HG02884 (cell line): ENCODE data around the gene SFXN5.
A peak's percentile ranks its signal among the peaks of the same experiment; 100 is the strongest.
"Not testable (repeated sequence)": the region's sequence is repeated elsewhere in the genome, so short reads cannot be mapped to it uniquely, and the experiment has no call there.

Source experiments
- ATAC-seq: cut with Tn5 transposase; IDR thresholded peaks from one replicate; pipeline ENCODE4 v1.9.1; 2021; ENCODE audit warnings: mild to moderate bottlenecking, moderate library complexity; ENCODE audit not compliant: unreplicated experiment

Gene SFXN5

GRCh38 chr2:73101626-73102256 lies 30.2 kb upstream of the SFXN5 start:
- no peak for ATAC-seq

GRCh38 chr2:73100956-73101355 lies 29.4 kb upstream of the SFXN5 start:
- no peak for ATAC-seq

GRCh38 chr2:73099486-73099885 lies 28.0 kb upstream of the SFXN5 start:
- no peak for ATAC-seq

- ATAC-seq: no peak
Observed at GRCh38 chr2:73095910-73096309, 24.4 kb upstream of the SFXN5 start.

GRCh38 chr2:73093601-73094218 lies 22.2 kb upstream of the SFXN5 start:
- ATAC-seq: not testable (repeated sequence)

- no peak for ATAC-seq
Observed at GRCh38 chr2:73092146-73092783, 20.8 kb upstream of the SFXN5 start.

GRCh38 chr2:73091696-73092095 lies 20.2 kb upstream of the SFXN5 start:
- no peak for ATAC-seq

- ATAC-seq: no peak
Observed at GRCh38 chr2:73091164-73091563, 19.7 kb upstream of the SFXN5 start.

GRCh38 chr2:73089270-73090030 lies 17.9 kb upstream of the SFXN5 start:
- ATAC-seq: no peak

GRCh38 chr2:73088703-73089102 lies 17.2 kb upstream of the SFXN5 start:
- ATAC-seq: no peak

GRCh38 chr2:73088211-73088610 lies 16.7 kb upstream of the SFXN5 start:
- no peak for ATAC-seq

- no peak for ATAC-seq
Observed at GRCh38 chr2:73087311-73087710, 15.8 kb upstream of the SFXN5 start.

GRCh38 chr2:73085691-73086090 lies 14.2 kb upstream of the SFXN5 start:
- peak; percentile 88 for ATAC-seq

GRCh38 chr2:73084971-73085370 lies 13.5 kb upstream of the SFXN5 start:
- no peak for ATAC-seq

GRCh38 chr2:73083886-73084800 lies 12.6 kb upstream of the SFXN5 start:
- no peak for ATAC-seq

- ATAC-seq: no peak
Observed at GRCh38 chr2:73082523-73083410, 11.3 kb upstream of the SFXN5 start.

- ATAC-seq: no peak
Observed at GRCh38 chr2:73081181-73081671, 9.7 kb upstream of the SFXN5 start.

GRCh38 chr2:73080321-73081131 lies 9.0 kb upstream of the SFXN5 start:
- no peak for ATAC-seq

GRCh38 chr2:73079636-73080035 lies 8.1 kb upstream of the SFXN5 start:
- no peak for ATAC-seq
